ENCODE data around the gene KLHL36. TPM values are rescaled to one million over a fixed set of nuclear protein-coding genes. Genes with fewer than 3 reads are reported as not detected.
"Not testable (repeated sequence)": the region's sequence is repeated elsewhere in the genome, so short reads cannot be mapped to it uniquely, and the experiment has no call there.

The KLHL36 gene
- total RNA-seq, 4 donors from 2014 or later: 38.2 to 70.7 (median 52.5) TPM

- Histone ChIP-seq H3K27ac (no peak overlapping the region), H3K4me3 (no peak overlapping the region), H3K9me3 (no peaks in the 10 kb centered on the region), H3K4me1 (no peaks in the 10 kb centered on the region), H3K27me3 (no peaks in the 10 kb centered on the region), H3K36me3 (no peaks in the 10 kb centered on the region)
- intact Hi-C loops (cut with DNase I; ENCODE audit: low total_unique reads): no loop called here
- no peak for TF ChIP-seq POLR2A (IDR thresholded peaks at IDR 0.05)
- TF ChIP-seq, protein P1, sequence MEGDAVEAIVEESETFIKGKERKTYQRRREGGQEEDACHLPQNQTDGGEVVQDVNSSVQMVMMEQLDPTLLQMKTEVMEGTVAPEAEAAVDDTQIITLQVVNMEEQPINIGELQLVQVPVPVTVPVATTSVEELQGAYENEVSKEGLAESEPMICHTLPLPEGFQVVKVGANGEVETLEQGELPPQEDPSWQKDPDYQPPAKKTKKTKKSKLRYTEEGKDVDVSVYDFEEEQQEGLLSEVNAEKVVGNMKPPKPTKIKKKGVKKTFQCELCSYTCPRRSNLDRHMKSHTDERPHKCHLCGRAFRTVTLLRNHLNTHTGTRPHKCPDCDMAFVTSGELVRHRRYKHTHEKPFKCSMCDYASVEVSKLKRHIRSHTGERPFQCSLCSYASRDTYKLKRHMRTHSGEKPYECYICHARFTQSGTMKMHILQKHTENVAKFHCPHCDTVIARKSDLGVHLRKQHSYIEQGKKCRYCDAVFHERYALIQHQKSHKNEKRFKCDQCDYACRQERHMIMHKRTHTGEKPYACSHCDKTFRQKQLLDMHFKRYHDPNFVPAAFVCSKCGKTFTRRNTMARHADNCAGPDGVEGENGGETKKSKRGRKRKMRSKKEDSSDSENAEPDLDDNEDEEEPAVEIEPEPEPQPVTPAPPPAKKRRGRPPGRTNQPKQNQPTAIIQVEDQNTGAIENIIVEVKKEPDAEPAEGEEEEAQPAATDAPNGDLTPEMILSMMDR (IDR thresholded peaks at IDR 0.05): no peak
- DNase-seq: no peak
Measured at GRCh38 chr16:84692451-84693214, 44.3 kb downstream of the KLHL36 start.

DNA sequence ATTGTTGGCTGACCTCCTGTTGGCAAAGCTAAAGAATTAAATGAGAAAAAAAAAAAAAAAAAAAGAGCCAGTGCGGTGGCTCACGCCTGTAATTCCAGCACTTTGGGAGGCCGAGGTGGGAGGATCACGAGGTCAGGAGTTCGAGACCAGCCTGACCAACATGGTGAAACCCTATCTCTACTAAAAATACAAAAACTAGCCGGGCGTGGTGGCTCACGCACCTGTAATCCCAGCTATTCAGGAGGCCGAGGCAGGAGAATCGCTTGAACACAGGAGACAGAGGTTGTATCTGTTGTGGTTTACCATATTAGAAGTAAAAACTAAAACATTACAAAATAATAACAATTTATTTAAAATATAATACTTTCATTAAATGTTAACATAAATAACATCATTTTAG, 45.6 kb downstream of the KLHL36 start:
- H3K36me3 ChIP-seq; H3K4me1 ChIP-seq; H3K27me3 ChIP-seq; H3K4me3 ChIP-seq; DNase-seq; H3K27ac ChIP-seq; intact Hi-C loops (cut with DNase I; ENCODE audit: low total_unique reads); H3K9me3 ChIP-seq: not testable (repeated sequence)

DNA sequence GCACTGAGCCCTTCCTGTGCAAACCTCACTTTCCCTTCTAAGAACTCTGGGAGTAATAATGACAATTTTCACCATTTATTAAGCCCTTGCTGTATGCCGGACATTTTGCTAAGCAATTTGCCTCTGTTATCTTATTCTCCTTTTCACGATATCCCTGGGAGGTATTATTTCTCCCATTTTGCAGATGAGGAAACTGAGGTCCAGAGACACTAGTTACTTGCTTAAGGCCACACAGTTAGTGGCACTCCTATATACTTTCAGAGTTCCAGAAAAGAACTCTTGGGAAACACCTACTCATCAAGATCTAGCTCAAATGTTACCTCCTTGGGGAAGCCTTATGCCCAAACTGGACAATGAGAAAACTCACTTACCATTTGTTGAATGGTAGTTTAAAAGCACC, 46.7 kb downstream of the KLHL36 start:
- Histone ChIP-seq H3K4me3 (no peak overlapping the region), H3K27ac (no peak overlapping the region), H3K9me3 (no peaks in the 10 kb centered on the region), H3K4me1 (peaks cover 0 to 5% of the 10 kb centered on the region in 2 donors), H3K36me3 (no peaks in the 10 kb centered on the region), H3K27me3 (no peaks in the 10 kb centered on the region)
- TF ChIP-seq POLR2A (IDR thresholded peaks at IDR 0.05): no peak
- TF ChIP-seq, protein P1 (IDR thresholded peaks at IDR 0.05): no peak
- no peak for DNase-seq
- intact Hi-C loops (cut with DNase I; ENCODE audit: low total_unique reads): no loop called here

DNA sequence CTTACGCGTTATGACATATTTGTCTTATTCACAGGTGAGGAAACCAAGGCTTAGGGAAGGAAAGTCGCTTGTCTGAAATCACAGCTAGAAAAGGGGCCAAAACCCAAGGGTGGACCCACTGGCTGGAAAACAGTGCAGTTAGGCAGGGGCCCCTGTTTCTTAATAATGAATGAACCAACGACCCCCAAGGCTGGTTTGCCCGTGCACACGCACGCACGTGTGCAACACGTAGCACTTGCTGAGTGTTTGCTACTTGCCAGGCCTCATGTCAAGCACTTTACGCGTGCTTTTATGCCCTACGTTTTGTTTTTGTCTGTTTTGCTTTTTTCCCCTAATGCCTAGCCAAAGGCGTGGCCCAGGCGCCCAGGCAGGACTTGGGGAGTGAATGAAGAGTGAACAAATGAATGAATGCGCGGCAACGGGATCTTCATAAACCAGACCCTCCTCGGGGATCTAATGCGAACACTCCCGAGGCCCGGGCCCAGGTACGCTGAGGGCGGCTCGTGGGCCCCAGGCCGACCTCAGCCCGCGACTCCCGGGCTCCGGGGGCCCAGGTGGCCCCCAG, 50.9 kb downstream of the KLHL36 start:
- no peaks in the 10 kb centered on the region for H3K9me3 ChIP-seq
- no peaks in the 10 kb centered on the region for H3K36me3 ChIP-seq
- peak overlapping the region; percentile 50 to 89 for H3K4me3 ChIP-seq
- H3K27ac ChIP-seq: peak overlapping the region; percentile 29 to 91
- TF ChIP-seq POLR2A (IDR thresholded peaks at IDR 0.05): no peak
- TF ChIP-seq, protein P1 (IDR thresholded peaks at IDR 0.05): no peak
- H3K4me1 ChIP-seq: peaks cover 0 to 8% of the 10 kb centered on the region in 2 donors
- H3K27me3 ChIP-seq: no peaks in the 10 kb centered on the region
- intact Hi-C loops (cut with DNase I; ENCODE audit: low total_unique reads): no loop called here
- no peak for DNase-seq

DNA sequence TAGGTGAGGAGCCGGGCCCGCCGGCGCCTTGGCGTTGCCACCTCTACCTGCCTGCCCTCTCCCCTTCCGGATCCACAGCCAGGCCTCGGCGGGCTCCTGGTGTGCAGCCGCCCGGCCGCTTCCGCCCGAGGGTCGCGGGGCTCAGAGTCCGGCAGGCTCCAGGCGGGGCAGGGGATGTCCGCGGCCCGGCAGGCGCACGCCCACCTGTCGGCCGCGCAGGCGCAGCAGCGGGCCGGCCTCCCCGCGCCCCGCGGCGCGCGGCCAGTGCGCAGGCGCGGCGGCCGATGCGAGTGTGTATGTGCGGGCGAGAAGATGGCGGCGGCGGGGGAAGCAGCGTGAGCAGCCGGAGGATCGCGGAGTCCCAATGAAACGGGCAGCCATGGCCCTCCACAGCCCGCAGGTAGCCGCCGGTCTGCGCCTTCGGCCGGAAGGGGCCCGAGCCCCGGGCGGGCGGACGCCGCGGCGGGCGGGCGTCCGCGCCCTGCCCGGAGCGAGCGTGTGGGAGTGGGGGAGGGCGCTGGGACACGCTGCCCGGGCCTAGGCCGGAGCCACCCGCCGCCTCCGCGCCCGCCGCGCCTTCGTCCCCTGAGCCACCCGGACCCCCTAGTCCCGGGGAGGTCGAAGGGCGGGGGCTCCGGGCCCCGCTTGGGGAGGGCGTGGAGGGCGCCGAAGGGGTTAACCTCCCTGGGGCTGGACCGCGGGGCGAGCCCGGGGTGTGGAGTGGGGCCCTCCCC, 51.6 kb downstream of the KLHL36 start, which contains the start of gene USP10:
USP10 (plus strand) TSS at position 289 of the 734 bp plus-strand sequence; CDS start at position 380, 91 bp downstream.
- H3K36me3 ChIP-seq: no peaks in the 10 kb centered on the region
- no peaks in the 10 kb centered on the region for H3K9me3 ChIP-seq
- peak within 1 kb of the TSS; percentile 87 to 91 for H3K27ac ChIP-seq
- H3K27me3 ChIP-seq: no peaks in the 10 kb centered on the region
- H3K4me3 ChIP-seq: peak within 1 kb of the TSS; percentile 50 to 89
- DNase-seq: peak; percentile 69 to 78
- TF ChIP-seq POLR2A (IDR thresholded peaks at IDR 0.05): peak in 1 of 2 donors; percentile 61
- TF ChIP-seq, protein P1 (IDR thresholded peaks at IDR 0.05): peak in 1 of 4 experiments; percentile 26
- intact Hi-C loops (cut with DNase I; ENCODE audit: low total_unique reads): no loop called here
- H3K4me1 ChIP-seq: peaks cover 0 to 8% of the 10 kb centered on the region in 2 donors

All from uterus (tissue), 4 donors.